ENCODE measurements around the gene OS9. TPM values are rescaled to one million over a fixed set of nuclear protein-coding genes. Genes with fewer than 3 reads are reported as not detected.
"Not testable (repeated sequence)": the region's sequence is repeated elsewhere in the genome, so short reads cannot be mapped to it uniquely, and the experiment has no call there.

OS9 gene
- total and polyA plus RNA-seq, 7 donors = 69.1 to 243 (median 140) TPM

- no peaks in the 10 kb centered on the region for H3K4me1 ChIP-seq
- intact Hi-C loops (cut with DNase I) = no loop called here
- H3K9me3 ChIP-seq = no peaks in the 10 kb centered on the region
- no peak for TF ChIP-seq EP300 (IDR thresholded peaks at IDR 0.05)
- no peak for TF ChIP-seq CTCF (IDR thresholded peaks at IDR 0.05)
- no peak for TF ChIP-seq POLR2A (IDR thresholded peaks at IDR 0.05)
- H3K27me3 ChIP-seq = no peaks in the 10 kb centered on the region
- H3K36me3 ChIP-seq = no peaks in the 10 kb centered on the region
- H3K27ac ChIP-seq = no peak overlapping the region
- peak; percentile 66 for DNase-seq
- no peak overlapping the region for H3K4me3 ChIP-seq
- WGBS, 2 donors = 64 to 68% methylated on average over 3 of the region's 3 CpGs
Measured at GRCh38 chr12:57657744-57658143, 36.2 kb upstream of the OS9 start.

- no peak overlapping the region for H3K27ac ChIP-seq
- no peaks in the 10 kb centered on the region for H3K36me3 ChIP-seq
- no peaks in the 10 kb centered on the region for H3K27me3 ChIP-seq
- 53 to 55% methylated on average over 3 of the region's 3 CpGs for WGBS, 2 donors
- no peak for DNase-seq
- TF ChIP-seq EP300 (IDR thresholded peaks at IDR 0.05) = no peak
- no peak for TF ChIP-seq CTCF (IDR thresholded peaks at IDR 0.05)
- no peak for TF ChIP-seq POLR2AphosphoS5 (IDR thresholded peaks at IDR 0.05)
- TF ChIP-seq POLR2A (IDR thresholded peaks at IDR 0.05) = no peak
- H3K4me3 ChIP-seq = no peak overlapping the region
- intact Hi-C loops (cut with DNase I) = no loop called here
- H3K9me3 ChIP-seq = no peaks in the 10 kb centered on the region
- no peaks in the 10 kb centered on the region for H3K4me1 ChIP-seq
Measured at GRCh38 chr12:57658890-57659289, 35.0 kb upstream of the OS9 start.

- DNase-seq = no peak
- Histone ChIP-seq H3K27me3 (no peaks in the 10 kb centered on the region), H3K4me1 (no peaks in the 10 kb centered on the region), H3K4me3 (no peak overlapping the region), H3K27ac (no peak overlapping the region), H3K9me3 (no peaks in the 10 kb centered on the region), H3K36me3 (no peaks in the 10 kb centered on the region)
- intact Hi-C loops (cut with DNase I) = no loop called here
- TF ChIP-seq POLR2AphosphoS5 (IDR thresholded peaks at IDR 0.05) = no peak
- TF ChIP-seq CTCF (IDR thresholded peaks at IDR 0.05) = no peak
- TF ChIP-seq EP300 (IDR thresholded peaks at IDR 0.05) = no peak
- no peak for TF ChIP-seq POLR2A (IDR thresholded peaks at IDR 0.05)
- 88 to 91% methylated on average over 4 of the region's 4 CpGs for WGBS, 2 donors
Measured at GRCh38 chr12:57661376-57661775, 32.6 kb upstream of the OS9 start.

- H3K4me1 ChIP-seq; H3K4me3 ChIP-seq; H3K36me3 ChIP-seq; H3K27ac ChIP-seq; DNase-seq; intact Hi-C loops (cut with DNase I); H3K9me3 ChIP-seq; H3K27me3 ChIP-seq: not testable (repeated sequence)
- 90 to 92% methylated on average over 34 of the region's 34 CpGs for WGBS, 2 donors
Measured at GRCh38 chr12:57665066-57665820, 28.7 kb upstream of the OS9 start.

- Histone ChIP-seq H3K9me3 (no peaks in the 10 kb centered on the region), H3K4me1 (no peaks in the 10 kb centered on the region), H3K27me3 (no peaks in the 10 kb centered on the region), H3K36me3 (no peaks in the 10 kb centered on the region), H3K4me3 (no peak overlapping the region), H3K27ac (no peak overlapping the region)
- WGBS, 2 donors = 79 to 83% methylated on average over 5 of the region's 5 CpGs
- intact Hi-C loops (cut with DNase I) = no loop called here
- TF ChIP-seq CTCF (IDR thresholded peaks at IDR 0.05) (no peak), POLR2A (IDR thresholded peaks at IDR 0.05) (no peak), POLR2AphosphoS5 (IDR thresholded peaks at IDR 0.05) (no peak), EP300 (IDR thresholded peaks at IDR 0.05) (no peak)
- no peak for DNase-seq
Measured at GRCh38 chr12:57666897-57667296, 27.0 kb upstream of the OS9 start.

GRCh38 chr12:57669691-57670090 is 24.2 kb upstream of the OS9 start:
- H3K36me3 ChIP-seq; H3K4me3 ChIP-seq; H3K27ac ChIP-seq; H3K4me1 ChIP-seq; H3K27me3 ChIP-seq; H3K9me3 ChIP-seq; DNase-seq; intact Hi-C loops (cut with DNase I): not testable (repeated sequence)
- 80 to 92% methylated on average over 10 of the region's 10 CpGs for WGBS, 2 donors

GRCh38 chr12:57671811-57672210 is 22.1 kb upstream of the OS9 start:
- H3K4me3 ChIP-seq; H3K27ac ChIP-seq; H3K9me3 ChIP-seq; H3K27me3 ChIP-seq; intact Hi-C loops (cut with DNase I); H3K4me1 ChIP-seq; H3K36me3 ChIP-seq; DNase-seq: not testable (repeated sequence)
- WGBS, 2 donors = 90 to 95% methylated on average over 3 of the region's 3 CpGs

Measured in sigmoid colon (tissue), 7 donors.